ENCODE results near the gene SEPHS2.
A peak's percentile ranks its signal among the peaks of the same experiment; 100 is the strongest.

The SEPHS2 gene

GRCh38 chr16:30407102-30407803, 38.4 kb downstream of the SEPHS2 start, which contains the start of gene ZNF771:
ZNF771 (plus strand) TSS chr16:30407606; CDS start chr16:30408054, 448 bp downstream.
- H3K79me2 ChIP-seq (ENCODE audit: control insufficient read depth, insufficient read depth, low read length): no peaks in the 10 kb centered on the region
- H2BK15ac ChIP-seq (replicated peaks; ENCODE audit: low read depth): no peak within 1 kb of the TSS
- H3K4ac ChIP-seq (ENCODE audit: low read depth, low read length): peak within 1 kb of the TSS; percentile 38
- H3K18ac ChIP-seq (ENCODE audit: low read length): peak within 1 kb of the TSS; percentile 54
- no peak within 1 kb of the TSS for H4K8ac ChIP-seq (ENCODE audit: low read depth, low read length)
- peak within 1 kb of the TSS; percentile 95 for H3K56ac ChIP-seq (ENCODE audit: low read length)
- H3K27me3 ChIP-seq (ENCODE audit: insufficient read depth, low read length, poor library complexity): no peaks in the 10 kb centered on the region
- H3K23ac ChIP-seq (ENCODE audit: low read length): peak within 1 kb of the TSS; percentile 95
- peak within 1 kb of the TSS; percentile 95 for H3K9ac ChIP-seq (ENCODE audit: low read length)
- no CpG with 5 or more reads among the region's 65 CpGs for WGBS (ENCODE audit: extremely low coverage, insufficient coverage, low lambda C conversion rate)
- H3K36me3 ChIP-seq (ENCODE audit: control insufficient read depth, insufficient read depth, low read length): peaks cover 7% of the 10 kb centered on the region
- H3K79me1 ChIP-seq (ENCODE audit: low read length): peaks cover 9% of the 10 kb centered on the region
- peaks cover 7% of the 10 kb centered on the region for H3K4me1 ChIP-seq (ENCODE audit: control insufficient read depth, low read depth, low read length)
- H2BK120ac ChIP-seq (ENCODE audit: low read depth, low read length): no peak within 1 kb of the TSS
- H4K5ac ChIP-seq (ENCODE audit: low read length): peak within 1 kb of the TSS; percentile 97
- H3K4me2 ChIP-seq (ENCODE audit: low read length): peak within 1 kb of the TSS; percentile 75
- H2AK5ac ChIP-seq (ENCODE audit: low read length): peak within 1 kb of the TSS; percentile 98
- peak within 1 kb of the TSS; percentile 65 for H3K27ac ChIP-seq (ENCODE audit: low read depth, low read length)
- DNase-seq: peak; percentile 93
- peak within 1 kb of the TSS; percentile 25 for H2BK5ac ChIP-seq (ENCODE audit: low read length)
- peak within 1 kb of the TSS; percentile 86 for H3K4me3 ChIP-seq (ENCODE audit: low read length)

GRCh38 chr16:30406795-30407101, 38.9 kb downstream of the SEPHS2 start:
- peak overlapping the region; percentile 15 for H3K23ac ChIP-seq (ENCODE audit: low read length)
- H3K4me3 ChIP-seq (ENCODE audit: low read length): peak overlapping the region; percentile 31
- no peak overlapping the region for H3K18ac ChIP-seq (ENCODE audit: low read length)
- peak overlapping the region; percentile 75 for H3K4me2 ChIP-seq (ENCODE audit: low read length)
- H3K79me1 ChIP-seq (ENCODE audit: low read length): peaks cover 9% of the 10 kb centered on the region
- H3K27me3 ChIP-seq (ENCODE audit: insufficient read depth, low read length, poor library complexity): no peaks in the 10 kb centered on the region
- WGBS (ENCODE audit: extremely low coverage, insufficient coverage, low lambda C conversion rate): no CpG with 5 or more reads among the region's 14 CpGs
- no peaks in the 10 kb centered on the region for H3K79me2 ChIP-seq (ENCODE audit: control insufficient read depth, insufficient read depth, low read length)
- DNase-seq: no peak
- H3K4me1 ChIP-seq (ENCODE audit: control insufficient read depth, low read depth, low read length): peaks cover 7% of the 10 kb centered on the region
- peaks cover 7% of the 10 kb centered on the region for H3K36me3 ChIP-seq (ENCODE audit: control insufficient read depth, insufficient read depth, low read length)
- H3K9ac ChIP-seq (ENCODE audit: low read length): peak overlapping the region; percentile 75
- H4K5ac ChIP-seq (ENCODE audit: low read length): peak overlapping the region; percentile 97
- no peak overlapping the region for H3K4ac ChIP-seq (ENCODE audit: low read depth, low read length)
- no peak overlapping the region for H3K27ac ChIP-seq (ENCODE audit: low read depth, low read length)
- H3K56ac ChIP-seq (ENCODE audit: low read length): peak overlapping the region; percentile 83
- no peak overlapping the region for H2BK5ac ChIP-seq (ENCODE audit: low read length)
- H4K8ac ChIP-seq (ENCODE audit: low read depth, low read length): no peak overlapping the region
- H2BK15ac ChIP-seq (replicated peaks; ENCODE audit: low read depth): no peak overlapping the region
- peak overlapping the region; percentile 98 for H2AK5ac ChIP-seq (ENCODE audit: low read length)
- no peak overlapping the region for H2BK120ac ChIP-seq (ENCODE audit: low read depth, low read length)

GRCh38 chr16:30401768-30402425, 43.8 kb downstream of the SEPHS2 start:
- H3K23ac ChIP-seq (ENCODE audit: low read length): no peak overlapping the region
- H4K8ac ChIP-seq (ENCODE audit: low read depth, low read length): no peak overlapping the region
- H3K36me3 ChIP-seq (ENCODE audit: control insufficient read depth, insufficient read depth, low read length): no peaks in the 10 kb centered on the region
- H2BK120ac ChIP-seq (ENCODE audit: low read depth, low read length): no peak overlapping the region
- H3K4me3 ChIP-seq (ENCODE audit: low read length): no peak overlapping the region
- no peak overlapping the region for H3K4ac ChIP-seq (ENCODE audit: low read depth, low read length)
- H3K79me2 ChIP-seq (ENCODE audit: control insufficient read depth, insufficient read depth, low read length): peaks cover 6% of the 10 kb centered on the region
- H3K4me2 ChIP-seq (ENCODE audit: low read length): no peak overlapping the region
- no peak overlapping the region for H2AK5ac ChIP-seq (ENCODE audit: low read length)
- peaks cover 7% of the 10 kb centered on the region for H3K79me1 ChIP-seq (ENCODE audit: low read length)
- no peaks in the 10 kb centered on the region for H3K27me3 ChIP-seq (ENCODE audit: insufficient read depth, low read length, poor library complexity)
- no CpG with 5 or more reads among the region's 8 CpGs for WGBS (ENCODE audit: extremely low coverage, insufficient coverage, low lambda C conversion rate)
- no peak overlapping the region for H3K9ac ChIP-seq (ENCODE audit: low read length)
- no peak overlapping the region for H2BK15ac ChIP-seq (replicated peaks; ENCODE audit: low read depth)
- peak overlapping the region; percentile 28 for H3K56ac ChIP-seq (ENCODE audit: low read length)
- H3K27ac ChIP-seq (ENCODE audit: low read depth, low read length): no peak overlapping the region
- no peak overlapping the region for H3K18ac ChIP-seq (ENCODE audit: low read length)
- H2BK5ac ChIP-seq (ENCODE audit: low read length): no peak overlapping the region
- DNase-seq: no peak
- peaks cover 2% of the 10 kb centered on the region for H3K4me1 ChIP-seq (ENCODE audit: control insufficient read depth, low read depth, low read length)
- no peak overlapping the region for H4K5ac ChIP-seq (ENCODE audit: low read length)

GRCh38 chr16:30399435-30400186, 46.1 kb downstream of the SEPHS2 start:
- H3K4ac ChIP-seq (ENCODE audit: low read depth, low read length): no peak overlapping the region
- no peak overlapping the region for H2AK5ac ChIP-seq (ENCODE audit: low read length)
- no peak overlapping the region for H3K18ac ChIP-seq (ENCODE audit: low read length)
- no peak overlapping the region for H3K4me3 ChIP-seq (ENCODE audit: low read length)
- no peak overlapping the region for H3K23ac ChIP-seq (ENCODE audit: low read length)
- no peak overlapping the region for H4K8ac ChIP-seq (ENCODE audit: low read depth, low read length)
- H3K36me3 ChIP-seq (ENCODE audit: control insufficient read depth, insufficient read depth, low read length): no peaks in the 10 kb centered on the region
- no peak overlapping the region for H2BK120ac ChIP-seq (ENCODE audit: low read depth, low read length)
- H3K9ac ChIP-seq (ENCODE audit: low read length): peak overlapping the region; percentile 86
- peaks cover 7% of the 10 kb centered on the region for H3K79me1 ChIP-seq (ENCODE audit: low read length)
- H3K4me2 ChIP-seq (ENCODE audit: low read length): peak overlapping the region; percentile 61
- no peaks in the 10 kb centered on the region for H3K27me3 ChIP-seq (ENCODE audit: insufficient read depth, low read length, poor library complexity)
- no peaks in the 10 kb centered on the region for H3K4me1 ChIP-seq (ENCODE audit: control insufficient read depth, low read depth, low read length)
- no peak overlapping the region for H2BK15ac ChIP-seq (replicated peaks; ENCODE audit: low read depth)
- WGBS (ENCODE audit: extremely low coverage, insufficient coverage, low lambda C conversion rate): no CpG with 5 or more reads among the region's 12 CpGs
- DNase-seq: peak; percentile 26
- H4K5ac ChIP-seq (ENCODE audit: low read length): no peak overlapping the region
- H3K56ac ChIP-seq (ENCODE audit: low read length): peak overlapping the region; percentile 85
- peaks cover 20% of the 10 kb centered on the region for H3K79me2 ChIP-seq (ENCODE audit: control insufficient read depth, insufficient read depth, low read length)
- peak overlapping the region; percentile 97 for H3K27ac ChIP-seq (ENCODE audit: low read depth, low read length)
- no peak overlapping the region for H2BK5ac ChIP-seq (ENCODE audit: low read length)

- no peak overlapping the region for H3K23ac ChIP-seq (ENCODE audit: low read length)
- H2BK15ac ChIP-seq (replicated peaks; ENCODE audit: low read depth): no peak overlapping the region
- H2BK5ac ChIP-seq (ENCODE audit: low read length): no peak overlapping the region
- no peak overlapping the region for H3K27ac ChIP-seq (ENCODE audit: low read depth, low read length)
- peak overlapping the region; percentile 85 for H3K56ac ChIP-seq (ENCODE audit: low read length)
- no peak overlapping the region for H2BK120ac ChIP-seq (ENCODE audit: low read depth, low read length)
- peak overlapping the region; percentile 11 for H3K9ac ChIP-seq (ENCODE audit: low read length)
- H3K4ac ChIP-seq (ENCODE audit: low read depth, low read length): no peak overlapping the region
- no peaks in the 10 kb centered on the region for H3K4me1 ChIP-seq (ENCODE audit: control insufficient read depth, low read depth, low read length)
- H4K8ac ChIP-seq (ENCODE audit: low read depth, low read length): no peak overlapping the region
- H3K79me1 ChIP-seq (ENCODE audit: low read length): peaks cover 7% of the 10 kb centered on the region
- H2AK5ac ChIP-seq (ENCODE audit: low read length): no peak overlapping the region
- peaks cover 20% of the 10 kb centered on the region for H3K79me2 ChIP-seq (ENCODE audit: control insufficient read depth, insufficient read depth, low read length)
- H4K5ac ChIP-seq (ENCODE audit: low read length): no peak overlapping the region
- no peak overlapping the region for H3K4me3 ChIP-seq (ENCODE audit: low read length)
- H3K18ac ChIP-seq (ENCODE audit: low read length): no peak overlapping the region
- WGBS (ENCODE audit: extremely low coverage, insufficient coverage, low lambda C conversion rate): no CpG with 5 or more reads among the region's 23 CpGs
- H3K27me3 ChIP-seq (ENCODE audit: insufficient read depth, low read length, poor library complexity): no peaks in the 10 kb centered on the region
- no peaks in the 10 kb centered on the region for H3K36me3 ChIP-seq (ENCODE audit: control insufficient read depth, insufficient read depth, low read length)
- peak; percentile 23 for DNase-seq
- H3K4me2 ChIP-seq (ENCODE audit: low read length): no peak overlapping the region
These were observed 46.8 kb downstream of the SEPHS2 start for GRCh38 chr16:30398661-30399434.
